NCI-H2196 (cell line): ENCODE data around the gene CHMP1B.
"Not testable (repeated sequence)": the region's sequence is repeated elsewhere in the genome, so short reads cannot be mapped to it uniquely, and the experiment has no call there.

ENCODE experiments used
- DNase-seq: peaks from one replicate; lab custom pipeline; 2025; ENCODE audit not compliant: unreplicated experiment; lab: John Stamatoyannopoulos, UW

CHMP1B gene

GRCh38 chr18:11866764-11867163 lies 15.6 kb downstream of the CHMP1B start:
- DNase-seq, result no peak

GRCh38 chr18:11868230-11868629 lies 17.0 kb downstream of the CHMP1B start:
- no peak for DNase-seq

DNA sequence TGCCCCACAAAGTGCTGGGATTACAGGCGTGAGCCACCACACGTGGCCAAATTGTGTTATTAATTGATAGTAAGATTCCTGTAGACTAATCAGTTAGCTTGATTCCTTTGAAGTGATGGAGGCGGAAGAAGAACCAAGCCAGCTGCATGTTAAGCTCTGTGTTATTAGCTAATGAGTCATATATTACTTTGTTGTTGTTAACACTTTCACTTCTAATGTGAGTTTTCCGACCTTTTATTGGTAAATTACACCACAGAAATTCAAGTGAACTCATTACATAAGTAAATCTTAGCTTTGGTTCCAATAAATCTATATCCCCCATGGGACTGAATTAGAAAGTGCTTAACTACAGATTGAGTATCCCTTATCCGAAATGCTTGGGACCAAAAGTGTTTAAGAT lies 20.3 kb downstream of the CHMP1B start:
- DNase-seq, result no peak

DNA sequence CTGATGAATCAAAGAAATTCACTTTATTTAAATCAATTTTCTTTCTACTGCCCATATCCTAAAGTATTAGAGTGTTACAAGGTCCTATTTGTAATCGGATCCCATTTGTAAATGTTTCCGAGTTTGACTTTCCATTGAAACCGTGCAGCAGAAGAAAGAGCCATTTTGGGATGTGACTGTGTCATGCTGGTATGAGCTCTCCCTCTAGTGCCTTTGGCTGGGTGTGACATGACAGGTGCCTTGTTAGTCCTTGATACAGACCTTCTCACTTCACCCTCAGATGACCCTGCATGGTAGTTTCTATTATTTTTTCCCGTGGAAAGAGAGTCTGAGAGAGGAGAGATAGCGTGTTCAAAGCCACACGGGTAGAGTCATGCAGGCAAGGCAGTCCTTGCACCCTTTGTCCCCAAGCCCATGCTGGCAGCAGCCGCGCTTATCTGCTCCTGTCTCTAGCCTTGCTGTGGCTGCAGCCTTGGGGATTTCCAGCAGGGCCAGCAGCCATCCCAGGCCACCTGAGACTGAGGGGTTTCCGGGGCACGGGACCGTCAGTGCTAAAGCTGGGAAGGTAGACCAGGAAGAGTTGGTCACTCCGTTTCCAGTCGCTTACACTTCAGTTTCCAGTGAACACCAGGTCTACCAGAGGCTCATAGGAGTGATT lies 21.4 kb downstream of the CHMP1B start:
- peak; percentile 52 for DNase-seq

GRCh38 chr18:11873670-11874340 lies 22.6 kb downstream of the CHMP1B start:
- no peak for DNase-seq

DNA sequence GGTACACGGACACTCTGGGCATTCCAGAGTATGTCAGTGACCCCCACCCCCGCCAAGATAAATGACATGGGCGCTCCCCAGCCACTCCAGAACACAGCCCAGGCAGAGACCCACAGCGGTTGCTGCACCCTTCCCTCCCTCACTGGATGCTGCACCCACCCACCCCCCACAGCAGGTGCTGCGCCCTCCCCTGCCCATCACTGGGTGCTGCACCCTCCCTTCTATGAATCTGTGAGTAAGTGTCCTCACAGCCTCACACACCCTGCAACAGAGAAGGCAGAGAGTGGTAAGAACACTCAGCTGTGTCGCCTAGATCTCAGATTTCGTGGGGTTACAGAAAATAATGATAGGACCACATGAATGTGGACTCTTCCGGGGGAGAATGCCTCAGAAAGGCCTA lies 23.5 kb downstream of the CHMP1B start:
- no peak for DNase-seq

DNA sequence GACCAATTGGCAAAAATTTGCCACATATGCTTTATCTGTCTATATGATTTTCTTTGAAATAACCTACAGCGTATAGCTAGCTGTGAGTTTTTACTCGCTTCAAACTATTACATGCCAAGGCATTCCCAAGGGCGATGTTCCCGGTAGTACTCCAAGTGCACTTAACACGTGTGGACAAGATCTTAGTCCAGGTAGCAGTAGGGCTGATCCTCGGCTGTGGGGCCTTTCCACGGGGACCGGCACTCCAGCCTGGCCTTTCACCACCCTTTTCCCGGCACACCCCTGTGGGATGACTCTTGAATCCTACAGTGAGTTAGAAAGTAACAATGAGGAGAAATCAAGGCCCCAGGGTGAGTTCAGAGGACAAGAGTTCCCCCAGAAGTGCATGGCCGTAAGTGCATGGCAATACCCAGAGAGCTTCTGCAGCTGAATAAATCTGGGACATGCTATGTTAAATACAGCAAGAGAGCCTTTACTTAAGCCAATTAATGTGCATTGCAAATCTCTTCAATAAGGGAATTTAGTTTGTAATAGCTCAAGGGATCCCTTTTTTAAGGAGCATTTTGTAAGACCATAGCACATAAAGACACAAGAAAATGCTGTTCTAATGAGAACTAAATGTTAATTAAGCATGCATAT lies 26.4 kb downstream of the CHMP1B start:
- no peak for DNase-seq

DNA sequence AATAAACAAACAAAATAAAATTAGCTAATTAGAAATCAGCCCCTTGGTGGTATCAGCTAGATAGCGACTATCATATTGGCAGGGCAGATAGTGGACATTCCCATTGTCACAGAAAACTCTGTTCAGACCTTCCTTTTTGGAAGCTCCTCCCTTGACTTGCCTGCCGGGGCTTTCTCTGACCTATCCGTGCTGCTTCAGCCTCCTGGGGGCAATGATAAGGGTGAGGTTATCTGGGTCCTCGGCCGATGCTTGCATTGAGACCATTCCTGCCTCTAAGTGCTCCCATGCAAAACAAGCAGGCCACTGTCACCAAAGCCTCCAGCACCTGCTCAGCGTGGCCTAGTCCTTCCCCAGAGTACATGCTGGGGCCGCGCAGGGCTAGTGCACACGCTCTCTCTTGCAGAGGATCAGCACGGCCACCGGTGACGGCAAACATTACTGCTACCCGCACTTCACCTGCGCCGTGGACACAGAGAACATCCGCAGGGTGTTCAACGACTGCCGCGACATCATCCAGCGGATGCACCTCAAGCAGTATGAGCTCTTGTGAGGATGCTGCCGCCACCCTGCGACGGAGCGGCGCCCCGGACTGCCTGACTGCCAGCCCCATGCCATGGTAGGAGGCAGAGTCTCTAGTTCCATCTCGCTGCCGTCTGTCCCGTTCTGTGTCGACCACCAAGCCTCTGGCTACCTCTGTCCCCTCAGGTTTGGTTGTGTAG lies 29.5 kb downstream of the CHMP1B start:
- no peak for DNase-seq

GRCh38 chr18:11882636-11883035 lies 31.4 kb downstream of the CHMP1B start:
- no peak for DNase-seq

DNA sequence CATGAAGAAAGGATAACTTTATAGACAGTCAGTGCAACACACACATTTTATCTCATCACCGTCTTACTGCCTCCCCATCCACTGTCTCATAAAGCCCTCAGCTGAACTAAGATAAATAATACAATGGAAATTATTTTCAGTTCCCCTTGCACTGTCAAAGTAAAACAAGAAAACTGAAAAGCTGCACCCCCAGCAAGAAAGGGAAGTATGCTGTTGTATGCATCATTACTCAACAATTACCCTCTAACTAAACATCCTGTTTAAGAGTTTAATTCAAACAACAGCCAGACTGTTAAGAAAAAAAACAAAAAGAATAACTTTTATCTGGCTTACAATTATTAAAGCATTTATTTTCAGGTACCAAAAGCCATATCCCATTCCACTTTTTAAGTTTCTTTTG lies 31.9 kb downstream of the CHMP1B start:
- DNase-seq, result no peak

GRCh38 chr18:11884396-11885030 lies 33.3 kb downstream of the CHMP1B start:
- no peak for DNase-seq

DNA sequence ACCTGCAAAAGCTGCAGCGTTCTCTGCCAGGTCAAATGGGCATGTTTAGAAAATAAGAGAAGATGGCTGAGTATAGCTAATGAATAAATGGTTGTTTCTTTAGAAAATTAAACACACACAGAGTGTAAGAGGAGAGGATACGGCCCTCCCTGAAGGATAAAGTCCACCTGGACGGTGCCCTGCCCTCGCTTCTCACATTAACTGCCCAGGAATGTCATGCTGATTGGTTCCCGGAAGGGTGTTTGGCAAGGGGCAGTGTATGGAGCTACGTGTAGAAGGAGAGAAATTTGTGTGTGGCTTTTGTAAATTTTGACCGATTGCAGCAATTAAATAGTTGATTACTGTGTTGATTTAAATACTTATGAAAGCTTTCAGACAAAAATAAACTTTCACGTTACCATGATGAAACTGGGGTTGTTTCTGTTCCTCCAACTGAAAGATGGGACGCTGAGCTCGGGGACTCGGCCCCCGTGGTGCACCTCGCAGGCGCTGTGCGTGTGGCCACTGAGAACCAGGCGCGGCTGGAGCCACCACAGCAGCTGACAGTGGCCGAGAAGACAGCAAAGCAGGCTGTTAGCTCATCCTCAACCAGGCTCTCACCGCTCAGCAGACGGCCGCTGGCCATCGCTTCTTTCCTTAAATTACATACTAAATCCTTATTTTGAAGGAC lies 34.2 kb downstream of the CHMP1B start:
- DNase-seq, result no peak

GRCh38 chr18:11886577-11887110 lies 35.4 kb downstream of the CHMP1B start:
- no peak for DNase-seq

- DNase-seq, result peak; percentile 50
Measured at GRCh38 chr18:11887328-11888128, 36.3 kb downstream of the CHMP1B start.

- no peak for DNase-seq
Measured at GRCh38 chr18:11888726-11889125, 37.5 kb downstream of the CHMP1B start.

DNA sequence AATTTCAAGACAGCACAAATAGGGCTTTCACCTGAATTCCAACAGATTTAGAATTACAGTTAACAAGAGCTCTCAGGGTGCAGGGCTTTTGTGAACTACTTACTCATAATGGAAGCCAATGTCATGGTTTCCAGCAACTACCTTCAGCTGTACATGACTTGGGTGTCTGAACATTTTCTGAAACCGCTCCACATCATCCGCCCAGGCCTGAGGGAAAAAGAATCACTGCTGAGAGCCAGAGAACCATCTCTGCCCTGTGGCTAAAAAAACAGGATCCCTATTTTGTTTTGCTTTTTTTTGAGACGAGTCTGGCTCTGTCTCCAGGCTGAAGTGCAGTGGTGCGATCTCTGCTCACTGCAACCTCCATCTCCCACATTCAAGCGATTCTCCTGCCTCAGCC lies 38.1 kb downstream of the CHMP1B start:
- DNase-seq, result no peak

DNA sequence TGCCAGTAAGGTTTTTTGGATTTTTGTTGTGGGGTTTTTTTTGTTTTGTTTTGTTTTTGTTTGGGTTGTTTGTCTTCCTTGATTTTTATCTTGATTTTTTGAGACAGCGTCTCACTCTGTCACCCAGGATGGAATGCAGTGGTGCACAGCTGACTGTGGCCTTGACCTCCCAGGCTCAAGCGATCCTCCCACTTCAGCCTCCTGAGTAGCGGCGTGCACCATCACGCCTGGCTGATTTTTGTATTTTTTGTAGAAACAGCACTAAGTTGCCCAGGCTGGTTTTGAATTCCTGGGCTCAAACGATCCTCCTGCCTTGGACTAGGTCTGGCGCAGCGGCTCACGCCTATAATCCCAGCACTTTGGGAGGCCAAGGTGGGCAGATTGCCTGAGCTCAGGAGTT lies 40.5 kb downstream of the CHMP1B start:
- no peak for DNase-seq

DNA sequence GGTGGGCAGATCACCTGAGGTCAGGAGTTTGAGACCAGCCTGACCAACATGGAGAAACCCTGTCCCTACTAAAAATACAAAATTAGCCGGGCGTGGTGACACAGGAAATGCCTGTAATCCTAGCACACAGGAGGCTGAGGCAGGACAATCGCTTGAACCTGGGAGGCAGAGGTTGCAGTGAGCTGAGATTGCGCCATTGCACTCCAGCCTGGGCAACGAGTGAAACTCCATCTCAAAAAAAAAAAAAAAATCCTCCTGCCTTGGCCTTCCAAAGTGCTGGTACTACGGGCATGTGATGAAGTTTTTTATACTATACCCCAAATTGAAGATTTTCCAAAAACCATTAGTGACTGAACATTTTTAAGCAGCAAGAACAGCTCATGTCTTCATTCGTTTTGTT lies 41.2 kb downstream of the CHMP1B start:
- not testable (repeated sequence) for DNase-seq

DNA sequence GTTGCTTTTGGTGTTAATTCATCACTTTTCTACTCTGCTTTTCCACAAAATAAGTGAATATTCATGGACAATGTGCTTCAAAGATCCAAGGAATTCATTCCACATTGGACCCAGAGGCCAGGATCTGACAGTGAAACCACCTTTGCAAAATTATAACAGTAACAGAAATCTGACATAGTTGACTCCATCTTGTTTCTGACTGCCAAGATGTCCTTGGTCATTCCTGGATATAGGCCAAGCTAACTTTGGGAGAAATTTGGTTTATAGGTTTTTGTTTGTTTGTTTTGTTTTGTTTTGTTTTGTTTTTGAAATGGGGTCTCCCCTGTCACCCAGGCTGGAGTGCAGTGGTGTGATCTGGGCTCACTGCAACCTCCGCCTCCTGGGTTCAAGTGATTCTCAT lies 46.6 kb downstream of the CHMP1B start:
- no peak for DNase-seq

GRCh38 chr18:11899063-11899462 lies 47.9 kb downstream of the CHMP1B start:
- no peak for DNase-seq
